Liver (tissue), 9 donors: Measurements from ENCODE around the gene CDC42BPB. TPM values are rescaled to one million over a fixed set of nuclear protein-coding genes. Genes with fewer than 3 reads are reported as not detected.

Experiments
- DNase-seq: peaks from one replicate; pipeline ENCODE4 v3.0.0-alpha.2; 2017; ENCODE audit warnings: low spot score
- H3K27ac ChIP-seq, 2 donors: one replicate each; pipeline ENCODE4 v1.7.0; 2013; ENCODE audit warnings: inconsistent platforms in 2 of 2, low read length in 2 of 2, control low read depth in 1 of 2, low read depth in 1 of 2, mild to moderate bottlenecking in 1 of 2
- H3K27me3 ChIP-seq, 4 donors: one replicate each; pipeline versions ENCODE4 v1.6.1 to v1.7.0; 2013; ENCODE audit warnings: low read length in 3 of 4, inconsistent platforms in 1 of 4, mild to moderate bottlenecking in 1 of 4, moderate library complexity in 1 of 4; ENCODE audit not compliant: control insufficient read depth in 4 of 4, insufficient read depth in 4 of 4
- H3K36me3 ChIP-seq, 4 donors: one replicate each; pipeline versions ENCODE4 v1.6.1 to v1.7.0; 2013; ENCODE audit warnings: low read length in 3 of 4, mild to moderate bottlenecking in 3 of 4, low read depth in 1 of 4, moderate library complexity in 1 of 4; ENCODE audit not compliant: control insufficient read depth in 4 of 4, insufficient read depth in 3 of 4
- H3K4me1 ChIP-seq, 4 donors: one replicate each; pipeline versions ENCODE4 v1.6.1 to v1.7.0; 2013; ENCODE audit warnings: low read length in 3 of 4, mild to moderate bottlenecking in 3 of 4, moderate library complexity in 1 of 4; ENCODE audit not compliant: control insufficient read depth in 4 of 4, insufficient read depth in 4 of 4
- H3K4me3 ChIP-seq, 3 donors: one replicate each; pipeline versions ENCODE4 v1.6.1 to v1.7.0; 2013; ENCODE audit warnings: low read length in 3 of 3, control low read depth in 1 of 3, low read depth in 1 of 3, mild to moderate bottlenecking in 1 of 3
- H3K9ac ChIP-seq, 2 donors: one replicate each; pipeline ENCODE4 v1.7.0; 2013; ENCODE audit warnings: low read length in 2 of 2, mild to moderate bottlenecking in 2 of 2, moderate library complexity in 2 of 2, control low read depth in 1 of 2, low read depth in 1 of 2
- H3K9me3 ChIP-seq, 4 donors: one replicate each; pipeline versions ENCODE4 v1.6.1 to v1.7.0; 2013; ENCODE audit warnings: low read length in 3 of 4; ENCODE audit not compliant: control insufficient read depth in 4 of 4
- ATF3 ChIP-seq: IDR thresholded peaks from 2 replicates; pipeline ENCODE4 v1.6.1; 2016; ENCODE audit warnings: antibody characterized with exemption
- FOXA1 ChIP-seq: IDR thresholded peaks from 2 replicates; pipeline ENCODE4 v1.6.1; 2016; ENCODE audit warnings: antibody characterized with exemption
- FOXA2 ChIP-seq: IDR thresholded peaks from 2 replicates; pipeline ENCODE4 v1.6.1; 2016; ENCODE audit warnings: antibody characterized with exemption
- GABPA ChIP-seq, 2 donors: IDR thresholded peaks in 1 of 2; conservative IDR thresholded peaks in 1 of 2; 2 replicates each; pipeline ENCODE4 v1.6.1; 2016; ENCODE audit warnings: antibody characterized with exemption in 2 of 2, mild to moderate bottlenecking in 1 of 2, moderate library complexity in 1 of 2
- HNF4A ChIP-seq, 2 donors: conservative IDR thresholded peaks; 2 replicates each; pipeline ENCODE4 v1.6.1; 2016; ENCODE audit warnings: antibody characterized with exemption in 2 of 2, mild to moderate bottlenecking in 2 of 2
- HNF4G ChIP-seq: IDR thresholded peaks from 2 replicates; pipeline ENCODE4 v1.6.1; 2016; ENCODE audit warnings: antibody characterized with exemption
- MAX ChIP-seq: IDR thresholded peaks from 2 replicates; pipeline ENCODE4 v1.6.1; 2016; ENCODE audit warnings: antibody characterized with exemption
- SP1 ChIP-seq: IDR thresholded peaks from 2 replicates; pipeline ENCODE4 v1.6.1; 2018; ENCODE audit warnings: antibody characterized with exemption, mild to moderate bottlenecking
- TAF1 ChIP-seq: conservative IDR thresholded peaks from 2 replicates; pipeline ENCODE4 v1.6.1; 2016; ENCODE audit warnings: antibody characterized with exemption, mild to moderate bottlenecking
- YY1 ChIP-seq: IDR thresholded peaks from 2 replicates; pipeline ENCODE4 v1.6.1; 2016; ENCODE audit warnings: antibody characterized with exemption, mild to moderate bottlenecking
- WGBS: extraction: QIAGEN DNeasy Blood & Tissue Kit; methylation state at CpG from one replicate; pipeline ENCODE4 v1.1.7; 2013; 5-methylcytosine and 5-hydroxymethylcytosine counted together
- polyA plus RNA-seq, 2 donors: library from polyadenylated mRNA; stranded (reverse) in 1 of 2; unstranded in 1 of 2; fragments of 200-250 nt in 1 of 2; fragments of >200 nt in 1 of 2; fragmentation: Nextera tagmentation in 1 of 2; extraction: Ambion mirVana in 1 of 2; gene quantifications; one replicate each; pipeline versions ENCODE4 v1.2.1 to v1.2.3, GENCODE V29; 2013 to 2015
- total RNA-seq, 2 donors: library from RNA; depleted of rRNA; stranded (reverse); fragments of >200 nt; gene quantifications; one replicate each; pipeline ENCODE4 v1.2.3, GENCODE V29; 2014
- TF ChIP-seq, protein P1 (sequence below): IDR thresholded peaks from 2 replicates; pipeline ENCODE4 v1.6.1; 2016; ENCODE audit warnings: antibody characterized with exemption, mild to moderate bottlenecking
- TF ChIP-seq, protein P2 (sequence below): IDR thresholded peaks from 2 replicates; pipeline ENCODE4 v1.6.1; 2016; ENCODE audit warnings: antibody characterized with exemption
- donor health status: healthy.
- donor health status: healthy.
- donor health status: healthy.
- donor health status: healthy.
- donor health status: healthy.

The CDC42BPB gene
- total and polyA plus RNA-seq, 4 donors: 4.1 to 78.7 (median 29.7) TPM

DNA sequence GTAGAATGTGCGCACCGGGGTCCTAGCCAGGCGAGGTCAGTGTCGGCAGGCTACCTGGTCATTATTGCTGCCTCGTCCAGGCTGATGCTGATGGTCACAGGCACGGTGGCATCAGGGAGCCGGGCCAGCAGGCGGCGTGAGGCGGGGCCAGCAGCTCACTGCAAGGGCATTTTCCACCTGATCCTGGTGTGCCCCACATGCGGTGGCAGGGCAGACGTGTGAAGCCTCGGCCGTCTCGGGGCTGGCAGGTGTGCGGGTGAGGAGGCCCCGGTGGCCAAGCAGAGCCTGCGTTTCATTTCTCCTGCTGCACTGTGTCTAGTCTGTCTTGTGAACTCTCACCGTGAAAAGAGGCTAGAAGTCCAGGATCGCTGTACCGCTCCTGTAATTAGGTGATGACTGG, 146.9 kb downstream of the CDC42BPB start:
- peaks cover 0 to 11% (median 1%) of the 10 kb centered on the region in 4 donors for H3K36me3 ChIP-seq
- no peak for DNase-seq
- peaks cover 0 to 9% (median 7%) of the 10 kb centered on the region in 4 donors for H3K4me1 ChIP-seq
- H3K27me3 ChIP-seq: no peaks in the 10 kb centered on the region
- H3K9ac ChIP-seq: no peak overlapping the region
- no peak overlapping the region for H3K4me3 ChIP-seq
- no peaks in the 10 kb centered on the region for H3K9me3 ChIP-seq
- TF ChIP-seq, protein P1, sequence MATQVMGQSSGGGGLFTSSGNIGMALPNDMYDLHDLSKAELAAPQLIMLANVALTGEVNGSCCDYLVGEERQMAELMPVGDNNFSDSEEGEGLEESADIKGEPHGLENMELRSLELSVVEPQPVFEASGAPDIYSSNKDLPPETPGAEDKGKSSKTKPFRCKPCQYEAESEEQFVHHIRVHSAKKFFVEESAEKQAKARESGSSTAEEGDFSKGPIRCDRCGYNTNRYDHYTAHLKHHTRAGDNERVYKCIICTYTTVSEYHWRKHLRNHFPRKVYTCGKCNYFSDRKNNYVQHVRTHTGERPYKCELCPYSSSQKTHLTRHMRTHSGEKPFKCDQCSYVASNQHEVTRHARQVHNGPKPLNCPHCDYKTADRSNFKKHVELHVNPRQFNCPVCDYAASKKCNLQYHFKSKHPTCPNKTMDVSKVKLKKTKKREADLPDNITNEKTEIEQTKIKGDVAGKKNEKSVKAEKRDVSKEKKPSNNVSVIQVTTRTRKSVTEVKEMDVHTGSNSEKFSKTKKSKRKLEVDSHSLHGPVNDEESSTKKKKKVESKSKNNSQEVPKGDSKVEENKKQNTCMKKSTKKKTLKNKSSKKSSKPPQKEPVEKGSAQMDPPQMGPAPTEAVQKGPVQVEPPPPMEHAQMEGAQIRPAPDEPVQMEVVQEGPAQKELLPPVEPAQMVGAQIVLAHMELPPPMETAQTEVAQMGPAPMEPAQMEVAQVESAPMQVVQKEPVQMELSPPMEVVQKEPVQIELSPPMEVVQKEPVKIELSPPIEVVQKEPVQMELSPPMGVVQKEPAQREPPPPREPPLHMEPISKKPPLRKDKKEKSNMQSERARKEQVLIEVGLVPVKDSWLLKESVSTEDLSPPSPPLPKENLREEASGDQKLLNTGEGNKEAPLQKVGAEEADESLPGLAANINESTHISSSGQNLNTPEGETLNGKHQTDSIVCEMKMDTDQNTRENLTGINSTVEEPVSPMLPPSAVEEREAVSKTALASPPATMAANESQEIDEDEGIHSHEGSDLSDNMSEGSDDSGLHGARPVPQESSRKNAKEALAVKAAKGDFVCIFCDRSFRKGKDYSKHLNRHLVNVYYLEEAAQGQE: no peak
- WGBS: 95% methylated on average over 21 of the region's 21 CpGs
- no peak overlapping the region for H3K27ac ChIP-seq

- no peak for DNase-seq
- peaks cover 0 to 16% (median 1%) of the 10 kb centered on the region in 4 donors for H3K36me3 ChIP-seq
- TF ChIP-seq HNF4A (conservative IDR thresholded peaks at IDR 0.05): no peak
- TF ChIP-seq, protein P2, sequence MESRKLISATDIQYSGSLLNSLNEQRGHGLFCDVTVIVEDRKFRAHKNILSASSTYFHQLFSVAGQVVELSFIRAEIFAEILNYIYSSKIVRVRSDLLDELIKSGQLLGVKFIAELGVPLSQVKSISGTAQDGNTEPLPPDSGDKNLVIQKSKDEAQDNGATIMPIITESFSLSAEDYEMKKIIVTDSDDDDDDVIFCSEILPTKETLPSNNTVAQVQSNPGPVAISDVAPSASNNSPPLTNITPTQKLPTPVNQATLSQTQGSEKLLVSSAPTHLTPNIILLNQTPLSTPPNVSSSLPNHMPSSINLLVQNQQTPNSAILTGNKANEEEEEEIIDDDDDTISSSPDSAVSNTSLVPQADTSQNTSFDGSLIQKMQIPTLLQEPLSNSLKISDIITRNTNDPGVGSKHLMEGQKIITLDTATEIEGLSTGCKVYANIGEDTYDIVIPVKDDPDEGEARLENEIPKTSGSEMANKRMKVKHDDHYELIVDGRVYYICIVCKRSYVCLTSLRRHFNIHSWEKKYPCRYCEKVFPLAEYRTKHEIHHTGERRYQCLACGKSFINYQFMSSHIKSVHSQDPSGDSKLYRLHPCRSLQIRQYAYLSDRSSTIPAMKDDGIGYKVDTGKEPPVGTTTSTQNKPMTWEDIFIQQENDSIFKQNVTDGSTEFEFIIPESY: no peak
- TF ChIP-seq, protein P1: no peak
- no peak for TF ChIP-seq MAX
- H3K9me3 ChIP-seq: no peaks in the 10 kb centered on the region
- H3K9ac ChIP-seq: no peak overlapping the region
- no peak overlapping the region for H3K4me3 ChIP-seq
- H3K27ac ChIP-seq: no peak overlapping the region
- 92% methylated on average over 10 of the region's 10 CpGs for WGBS
- no peaks in the 10 kb centered on the region for H3K27me3 ChIP-seq
- peaks cover 0 to 8% (median 7%) of the 10 kb centered on the region in 4 donors for H3K4me1 ChIP-seq
Measured at GRCh38 chr14:102909911-102910310, 147.4 kb downstream of the CDC42BPB start.

GRCh38 chr14:102909462-102909861, 147.9 kb downstream of the CDC42BPB start:
- no peak overlapping the region for H3K9ac ChIP-seq
- no peaks in the 10 kb centered on the region for H3K9me3 ChIP-seq
- TF ChIP-seq SP1 (no peak), FOXA2 (no peak), TAF1 (no peak), ATF3 (no peak), MAX (no peak), HNF4G (no peak), YY1 (no peak), FOXA1 (no peak), GABPA (IDR thresholded peaks at IDR 0.05 in 1 of 2, conservative IDR thresholded peaks at IDR 0.05 in 1 of 2) (no peak)
- TF ChIP-seq, protein P1: no peak
- DNase-seq: no peak
- WGBS: 97% methylated on average over 10 of the region's 10 CpGs
- H3K27me3 ChIP-seq: no peaks in the 10 kb centered on the region
- H3K4me3 ChIP-seq: no peak overlapping the region
- no peak overlapping the region for H3K27ac ChIP-seq
- peaks cover 0 to 3% (median 3%) of the 10 kb centered on the region in 4 donors for H3K4me1 ChIP-seq
- H3K36me3 ChIP-seq: peaks cover 0 to 17% (median 1%) of the 10 kb centered on the region in 4 donors
